ENCODE measurements around the gene DMD.

DMD gene

DNA sequence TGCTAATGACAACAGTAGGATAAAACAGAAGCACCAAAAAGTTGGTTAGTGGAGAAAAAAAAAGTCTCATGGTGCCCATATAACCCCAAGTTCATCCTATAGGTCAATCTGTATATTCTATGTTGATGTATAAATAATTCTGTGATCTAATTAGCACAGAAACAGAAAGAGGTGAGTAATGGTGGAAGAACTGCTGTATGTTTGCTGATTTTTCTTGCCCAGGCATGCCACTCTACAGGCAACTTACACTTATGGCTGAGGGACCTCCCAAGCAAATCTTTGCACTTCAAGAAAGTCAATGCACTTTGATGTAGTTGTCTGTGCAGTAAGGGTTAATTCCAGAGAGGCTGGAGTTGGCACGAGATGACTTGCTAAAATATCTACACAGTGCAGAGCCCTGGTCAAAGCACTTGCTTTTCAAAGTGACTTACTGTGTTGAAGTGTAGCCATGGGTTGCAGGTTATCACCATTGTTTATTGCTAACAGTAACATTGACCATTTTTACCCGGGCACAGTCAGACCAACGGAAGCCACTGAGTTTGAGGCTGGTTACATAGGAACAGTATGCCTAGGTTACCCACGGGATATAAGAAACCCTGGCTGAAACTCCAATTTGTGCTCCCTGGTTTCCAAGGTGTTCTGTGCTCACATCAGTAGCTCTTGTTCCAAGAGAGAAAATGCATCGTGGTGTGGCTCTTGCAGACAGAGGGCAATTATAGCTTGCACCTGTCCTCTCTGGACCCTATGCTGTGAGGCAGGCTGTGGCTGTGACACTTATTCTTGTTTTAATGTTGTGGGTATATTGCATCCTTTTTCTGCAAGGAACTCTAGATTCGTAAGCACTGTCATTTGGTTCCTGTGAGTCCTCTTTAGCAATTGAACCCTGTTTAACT, 1998.2 kb downstream of the DMD start:
- Histone ChIP-seq H3K4me1 (ENCODE audit: control insufficient read depth, insufficient read depth, low read length, poor library complexity, severe bottlenecking) (peaks cover 11% of the 10 kb centered on the region), H3K36me3 (ENCODE audit: control insufficient read depth, insufficient read depth, low read length) (no peaks in the 10 kb centered on the region), H3K4me3 (ENCODE audit: extremely low read depth, insufficient read depth, low read length, poor library complexity, severe bottlenecking) (no peak overlapping the region), H3K27ac (ENCODE audit: low read depth, low read length, severe bottlenecking) (no peak overlapping the region), H3K9me3 (ENCODE audit: control insufficient read depth, low read length) (no peaks in the 10 kb centered on the region)
- WGBS, 2 experiments (ENCODE audit: insufficient coverage in 2 of 2): 40 to 89% methylated on average over 1 of the region's 6 CpGs

DNA sequence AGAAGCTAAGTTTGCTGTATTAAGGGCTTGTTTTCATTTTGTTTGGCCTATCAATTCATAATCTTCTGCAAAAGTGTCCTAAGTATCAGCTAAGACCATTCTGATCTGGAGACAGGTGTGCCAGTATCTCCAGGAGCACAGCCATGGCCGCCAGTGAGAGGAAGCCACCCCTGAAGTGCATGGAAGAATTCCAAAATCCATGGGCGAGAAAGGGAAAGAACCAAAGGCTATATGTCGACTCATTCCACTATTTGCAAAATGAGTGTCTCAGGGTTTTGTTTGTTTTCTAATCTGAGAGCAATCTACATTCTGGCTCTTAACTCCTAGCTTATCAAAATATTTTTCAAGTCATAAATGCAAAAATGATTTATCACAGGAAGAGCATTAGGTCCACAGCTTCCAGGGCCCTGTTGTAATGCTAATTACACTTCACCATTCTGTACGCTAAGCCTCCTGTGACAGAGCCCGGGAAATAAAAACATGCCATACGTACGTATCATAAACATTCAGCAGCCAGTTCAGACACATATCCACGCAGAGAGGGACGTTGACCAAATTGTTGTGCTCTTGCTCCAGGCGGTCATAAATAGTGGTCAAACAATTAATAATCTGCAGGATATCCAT, 2002.2 kb downstream of the DMD start:
- 65 to 78% methylated on average over 2 to 5 of the region's 10 CpGs for WGBS, 2 experiments (ENCODE audit: insufficient coverage in 2 of 2)
- Histone ChIP-seq H3K27ac (ENCODE audit: low read depth, low read length, severe bottlenecking) (no peak overlapping the region), H3K36me3 (ENCODE audit: control insufficient read depth, insufficient read depth, low read length) (no peaks in the 10 kb centered on the region), H3K4me1 (ENCODE audit: control insufficient read depth, insufficient read depth, low read length, poor library complexity, severe bottlenecking) (peaks cover 11% of the 10 kb centered on the region), H3K4me3 (ENCODE audit: extremely low read depth, insufficient read depth, low read length, poor library complexity, severe bottlenecking) (no peak overlapping the region), H3K9me3 (ENCODE audit: control insufficient read depth, low read length) (no peaks in the 10 kb centered on the region)

DNA sequence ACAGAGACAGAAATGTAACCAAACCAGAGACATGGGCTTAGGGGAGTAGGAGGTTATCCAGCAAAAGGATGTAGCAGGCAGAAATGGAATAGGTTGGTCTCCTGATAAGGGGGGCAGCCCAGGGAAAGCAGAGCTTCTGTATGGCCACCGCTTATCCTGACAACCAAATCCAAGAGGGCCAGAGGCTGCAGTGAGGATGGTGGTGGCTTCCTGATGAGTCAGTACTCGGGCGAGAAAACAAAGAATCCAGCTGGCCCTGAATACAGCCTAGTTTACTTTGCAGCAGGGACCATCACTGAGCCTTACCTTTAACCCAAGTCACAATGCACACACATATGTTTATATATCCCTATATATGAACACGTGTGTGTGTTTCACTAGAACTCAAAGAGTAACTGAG, 2009.8 kb downstream of the DMD start:
- Histone ChIP-seq H3K27ac (ENCODE audit: low read depth, low read length, severe bottlenecking) (no peak overlapping the region), H3K9me3 (ENCODE audit: control insufficient read depth, low read length) (no peaks in the 10 kb centered on the region), H3K4me3 (ENCODE audit: extremely low read depth, insufficient read depth, low read length, poor library complexity, severe bottlenecking) (no peak overlapping the region), H3K4me1 (ENCODE audit: control insufficient read depth, insufficient read depth, low read length, poor library complexity, severe bottlenecking) (no peaks in the 10 kb centered on the region), H3K36me3 (ENCODE audit: control insufficient read depth, insufficient read depth, low read length) (no peaks in the 10 kb centered on the region)
- WGBS, 2 experiments (ENCODE audit: insufficient coverage in 2 of 2): 70 to 86% methylated on average over 1 to 2 of the region's 4 CpGs

DNA sequence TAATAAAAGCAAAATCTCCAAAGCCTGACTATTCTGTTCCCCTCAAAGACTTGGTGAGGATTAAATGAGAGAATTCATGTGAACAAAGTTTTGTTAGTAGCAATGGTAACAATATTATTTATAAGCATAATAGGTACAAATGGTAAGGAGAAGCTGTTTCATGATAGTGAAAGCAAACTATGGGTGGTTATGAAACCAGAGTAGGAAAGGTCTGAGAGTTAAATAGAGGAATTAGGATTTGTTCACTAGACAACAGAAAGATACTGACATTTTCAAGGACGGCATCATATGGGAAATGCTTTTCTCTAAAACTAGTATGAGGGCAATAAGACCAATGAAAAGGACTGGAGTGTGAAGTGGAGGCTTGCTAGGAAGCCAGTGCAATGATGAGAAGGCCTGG, 2010.9 kb downstream of the DMD start:
- H3K36me3 ChIP-seq (ENCODE audit: control insufficient read depth, insufficient read depth, low read length): no peaks in the 10 kb centered on the region
- no peak overlapping the region for H3K4me3 ChIP-seq (ENCODE audit: extremely low read depth, insufficient read depth, low read length, poor library complexity, severe bottlenecking)
- H3K4me1 ChIP-seq (ENCODE audit: control insufficient read depth, insufficient read depth, low read length, poor library complexity, severe bottlenecking): no peaks in the 10 kb centered on the region
- H3K9me3 ChIP-seq (ENCODE audit: control insufficient read depth, low read length): no peaks in the 10 kb centered on the region
- WGBS, 2 experiments (ENCODE audit: insufficient coverage in 2 of 2): 100% methylated on average over 1 of the region's 1 CpG; no CpG with 5 or more reads in 1 of the 2 experiments
- H3K27ac ChIP-seq (ENCODE audit: low read depth, low read length, severe bottlenecking): no peak overlapping the region

DNA sequence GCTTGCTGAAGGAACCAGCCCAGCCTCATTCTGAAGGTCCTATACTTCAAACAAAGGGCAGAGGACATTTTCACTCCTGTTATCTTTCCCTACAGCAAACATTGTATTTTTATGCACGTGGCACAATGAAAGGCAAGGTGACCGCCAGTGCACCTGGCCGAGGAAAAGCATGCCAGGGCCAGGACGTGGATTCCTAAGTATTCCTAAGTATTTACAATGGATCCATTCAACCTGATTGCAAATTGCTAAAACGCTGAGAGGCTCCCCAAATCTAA, 2011.6 kb downstream of the DMD start:
- Histone ChIP-seq H3K4me3 (ENCODE audit: extremely low read depth, insufficient read depth, low read length, poor library complexity, severe bottlenecking) (no peak overlapping the region), H3K36me3 (ENCODE audit: control insufficient read depth, insufficient read depth, low read length) (no peaks in the 10 kb centered on the region), H3K27ac (ENCODE audit: low read depth, low read length, severe bottlenecking) (no peak overlapping the region), H3K9me3 (ENCODE audit: control insufficient read depth, low read length) (no peaks in the 10 kb centered on the region), H3K4me1 (ENCODE audit: control insufficient read depth, insufficient read depth, low read length, poor library complexity, severe bottlenecking) (no peaks in the 10 kb centered on the region)
- WGBS, 2 experiments (ENCODE audit: insufficient coverage in 2 of 2): 71% methylated on average over 1 of the region's 5 CpGs; no CpG with 5 or more reads in 1 of the 2 experiments

DNA sequence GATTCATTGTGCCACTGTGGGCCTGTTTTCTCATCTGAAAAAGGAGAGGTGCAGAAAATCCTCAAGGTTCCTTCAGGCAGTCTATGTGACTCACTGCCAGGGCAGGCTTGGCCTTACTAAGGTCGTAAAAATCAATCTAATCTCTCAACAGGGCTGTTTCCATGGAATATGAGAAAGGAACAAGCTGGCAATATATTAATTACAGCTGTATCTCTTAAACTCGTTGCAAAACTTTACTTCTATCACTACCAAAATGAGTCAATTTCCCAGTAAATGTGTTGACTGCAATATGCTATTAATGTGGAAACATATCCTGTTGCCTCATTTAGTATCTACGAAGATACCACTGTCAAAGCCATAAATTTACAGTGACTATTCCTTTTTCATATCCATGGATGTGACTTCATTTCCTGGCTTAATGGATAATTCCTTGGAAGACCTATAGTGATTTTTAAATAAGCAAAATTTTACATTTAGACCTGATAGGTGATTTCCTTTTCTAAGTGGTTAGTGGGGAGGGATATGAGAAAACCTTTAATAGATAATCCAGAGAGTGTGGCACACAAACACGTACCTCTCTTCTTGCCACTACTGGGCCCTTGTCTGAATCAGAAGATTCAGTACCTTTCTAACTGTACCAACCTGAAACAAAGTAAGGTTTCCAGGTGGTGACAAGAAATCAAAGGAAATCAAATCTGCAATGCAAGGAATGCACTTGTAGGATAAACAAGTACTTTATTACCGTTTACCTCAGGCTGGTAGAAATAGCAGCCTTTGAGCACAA, 2012.1 kb downstream of the DMD start:
- H3K4me3 ChIP-seq (ENCODE audit: extremely low read depth, insufficient read depth, low read length, poor library complexity, severe bottlenecking): no peak overlapping the region
- H3K27ac ChIP-seq (ENCODE audit: low read depth, low read length, severe bottlenecking): no peak overlapping the region
- 80% methylated on average over 2 of the region's 5 CpGs; no CpG with 5 or more reads in 1 of the 2 experiments for WGBS, 2 experiments (ENCODE audit: insufficient coverage in 2 of 2)
- H3K4me1 ChIP-seq (ENCODE audit: control insufficient read depth, insufficient read depth, low read length, poor library complexity, severe bottlenecking): no peaks in the 10 kb centered on the region
- no peaks in the 10 kb centered on the region for H3K9me3 ChIP-seq (ENCODE audit: control insufficient read depth, low read length)
- H3K36me3 ChIP-seq (ENCODE audit: control insufficient read depth, insufficient read depth, low read length): no peaks in the 10 kb centered on the region

DNA sequence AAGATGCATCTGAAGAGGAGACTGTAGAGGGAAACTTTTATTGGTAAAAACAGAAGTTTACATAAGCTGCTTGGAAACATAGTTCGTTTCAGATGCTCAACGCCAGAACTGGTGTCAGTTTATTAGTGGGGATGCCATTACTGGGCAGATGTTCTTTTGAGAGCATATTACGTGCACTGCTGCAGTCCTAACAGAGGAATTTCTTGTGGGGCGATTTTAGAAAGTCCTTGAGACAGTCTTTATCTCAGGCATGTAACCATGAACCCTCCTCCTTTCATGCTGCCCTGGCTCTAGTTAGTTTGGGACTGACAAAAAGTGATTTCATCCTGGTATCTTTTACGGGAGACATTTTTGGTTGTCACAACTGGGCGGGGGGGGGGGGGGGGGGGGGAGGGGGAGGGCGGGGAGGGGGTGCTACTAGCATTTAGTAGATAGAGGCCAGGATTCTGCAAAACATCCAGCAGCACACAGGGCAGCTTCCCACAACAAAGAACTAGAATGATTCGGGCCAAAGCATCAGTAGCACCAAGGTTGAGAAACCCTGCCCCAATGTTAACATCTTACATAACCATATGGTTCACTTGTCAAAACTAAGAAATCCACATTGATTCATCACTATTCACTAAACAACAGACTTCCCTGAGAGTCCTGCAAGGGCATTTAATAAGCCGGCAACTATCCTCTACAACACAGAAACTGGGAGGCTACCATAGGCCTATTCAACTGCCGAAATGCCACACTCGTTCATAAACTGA, 2021.0 kb downstream of the DMD start:
- H3K36me3 ChIP-seq (ENCODE audit: control insufficient read depth, insufficient read depth, low read length): no peaks in the 10 kb centered on the region
- no peak overlapping the region for H3K27ac ChIP-seq (ENCODE audit: low read depth, low read length, severe bottlenecking)
- no peaks in the 10 kb centered on the region for H3K4me1 ChIP-seq (ENCODE audit: control insufficient read depth, insufficient read depth, low read length, poor library complexity, severe bottlenecking)
- H3K4me3 ChIP-seq (ENCODE audit: extremely low read depth, insufficient read depth, low read length, poor library complexity, severe bottlenecking): no peak overlapping the region
- 92 to 100% methylated on average over 2 to 5 of the region's 11 CpGs for WGBS, 2 experiments (ENCODE audit: insufficient coverage in 2 of 2)
- no peaks in the 10 kb centered on the region for H3K9me3 ChIP-seq (ENCODE audit: control insufficient read depth, low read length)

DNA sequence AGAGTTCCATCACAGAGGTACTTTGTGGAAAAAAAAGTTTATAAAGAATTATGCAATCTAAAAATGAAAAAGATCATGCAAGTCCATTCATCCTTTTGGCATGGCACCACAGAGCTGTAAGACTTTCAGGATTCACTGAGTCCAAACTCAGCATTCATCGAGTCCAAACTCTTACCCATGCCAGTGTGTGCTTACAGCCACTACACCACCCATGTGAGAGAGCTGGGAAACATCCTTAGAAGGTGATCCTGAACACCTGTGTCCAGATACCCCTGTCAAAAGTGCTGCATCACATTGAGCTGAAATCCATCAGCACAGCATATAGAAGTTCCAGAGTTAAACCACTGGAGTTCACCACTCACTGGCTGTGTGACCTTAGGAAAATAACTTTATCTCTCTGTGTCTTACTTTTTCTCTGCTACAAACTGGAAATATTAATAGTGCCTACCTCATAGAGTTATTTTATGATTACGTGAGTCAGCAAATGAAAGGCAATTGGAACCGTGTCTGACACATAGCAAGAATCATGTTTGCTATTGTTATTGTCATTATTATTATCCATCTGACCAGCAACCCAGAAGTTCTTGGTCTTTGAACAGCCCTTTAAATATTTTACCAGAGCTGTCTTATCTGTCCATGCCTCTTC, 2024.5 kb downstream of the DMD start:
- no peaks in the 10 kb centered on the region for H3K9me3 ChIP-seq (ENCODE audit: control insufficient read depth, low read length)
- no peaks in the 10 kb centered on the region for H3K36me3 ChIP-seq (ENCODE audit: control insufficient read depth, insufficient read depth, low read length)
- no peaks in the 10 kb centered on the region for H3K4me1 ChIP-seq (ENCODE audit: control insufficient read depth, insufficient read depth, low read length, poor library complexity, severe bottlenecking)
- no peak overlapping the region for H3K4me3 ChIP-seq (ENCODE audit: extremely low read depth, insufficient read depth, low read length, poor library complexity, severe bottlenecking)
- no peak overlapping the region for H3K27ac ChIP-seq (ENCODE audit: low read depth, low read length, severe bottlenecking)
- 100% methylated on average over 1 of the region's 3 CpGs; no CpG with 5 or more reads in 1 of the 2 experiments for WGBS, 2 experiments (ENCODE audit: insufficient coverage in 2 of 2)

DNA sequence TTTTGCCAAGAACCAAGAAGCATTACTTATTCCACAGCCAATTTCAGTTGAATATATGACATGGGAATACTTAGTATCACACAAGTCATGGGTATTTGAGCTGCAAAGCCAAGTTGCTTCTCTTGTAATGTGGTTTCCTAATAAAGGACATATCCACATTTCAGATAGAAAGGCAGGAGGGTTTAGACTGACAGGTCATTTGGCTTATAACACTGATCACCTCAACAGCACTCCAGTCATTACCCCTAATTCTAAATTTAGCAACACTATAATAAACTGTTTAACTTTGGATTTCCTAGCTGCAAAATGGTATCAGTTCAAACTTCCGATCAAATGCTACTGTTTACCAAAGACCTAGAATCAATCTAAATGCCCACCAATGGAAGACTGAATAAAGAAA, 2025.5 kb downstream of the DMD start:
- H3K36me3 ChIP-seq (ENCODE audit: control insufficient read depth, insufficient read depth, low read length): no peaks in the 10 kb centered on the region
- WGBS, 2 experiments (ENCODE audit: insufficient coverage in 2 of 2): no CpG with 5 or more reads among the region's 1 CpG
- no peaks in the 10 kb centered on the region for H3K9me3 ChIP-seq (ENCODE audit: control insufficient read depth, low read length)
- H3K4me3 ChIP-seq (ENCODE audit: extremely low read depth, insufficient read depth, low read length, poor library complexity, severe bottlenecking): no peak overlapping the region
- H3K4me1 ChIP-seq (ENCODE audit: control insufficient read depth, insufficient read depth, low read length, poor library complexity, severe bottlenecking): no peaks in the 10 kb centered on the region
- H3K27ac ChIP-seq (ENCODE audit: low read depth, low read length, severe bottlenecking): no peak overlapping the region

All from mesodermal cell (in vitro differentiated cells).